K562 (cell line): ENCODE measurements around the gene FNDC1. TPM values are rescaled to one million over a fixed set of nuclear protein-coding genes. Genes with fewer than 3 reads are reported as not detected.

Experiments
- ATAC-seq: fragments of 200-7000 bp; cut with Tn5 transposase; 3 replicates; pipeline ENCODE4 v1.9.1; 2020; ENCODE audit warnings: moderate library complexity
- BruUV-seq: library from RNA; stranded (reverse); fragments of 400-500 nt; replicated peaks from 2 replicates; lab custom pipeline; 2021; lab: Mats Ljungman, UMichigan
- CTCF ChIA-PET: fragments of 300-600 bp; formaldehyde crosslinking; extraction: SDS; loops from one replicate; lab custom pipeline; 2021; ENCODE audit warnings: low intra/inter-chr PET ratio; lab: Yijun Ruan, JAX
- POLR2A ChIA-PET: fragments of 300-600, 350-650 bp; sonication (Branson Sonifier 250); formaldehyde crosslinking; extraction: SDS; loops from one replicate; lab custom pipeline; 2021; ENCODE audit warnings: antibody characterized with exemption, inconsistent platforms; lab: Yijun Ruan, JAX
- DNase-seq, 4 experiments: peaks; one replicate each; pipeline versions ENCODE4 v3.0.0 to v3.0.0-alpha.2; 2011 to 2018; ENCODE audit warnings: low spot score in 3 of 4, mixed read lengths in 3 of 4; ENCODE audit errors: extremely low read depth in 1 of 4
- FAIRE-seq: peaks from 2 replicates; lab custom pipeline; 2011; peaks lifted over from hg19 to GRCh38; lab: Jason Lieb, UNC
- H2AFZ ChIP-seq: 2 replicates; pipeline ENCODE4 v1.6.0; 2011; ENCODE audit warnings: low read depth, low read length, control low read depth, inconsistent platforms
- H3K27ac ChIP-seq: fragments of 200-600 bp; 3 replicates; pipeline ENCODE4 v1.8.0; 2011; ENCODE audit warnings: low read depth, mild to moderate bottlenecking, control low read depth, inconsistent platforms, low read length, moderate library complexity, mixed read lengths; ENCODE audit errors: extremely low read depth
- H3K27me3 ChIP-seq, 2 experiments: fragments of 300-600 bp in 1 of 2; 2 replicates in 1 of 2; 3 replicates in 1 of 2; pipeline versions ENCODE4 v1.6.0 to v1.8.0; 2011; ENCODE audit warnings: inconsistent platforms in 2 of 2, low read length in 2 of 2, mild to moderate bottlenecking in 1 of 2, mixed read lengths in 1 of 2, moderate library complexity in 1 of 2; ENCODE audit not compliant: control insufficient read depth in 2 of 2, insufficient read depth in 2 of 2
- H3K36me3 ChIP-seq: fragments of 300-600 bp; 3 replicates; pipeline ENCODE4 v1.8.0; 2011; ENCODE audit warnings: mild to moderate bottlenecking, low read length, inconsistent platforms; ENCODE audit not compliant: control insufficient read depth, insufficient read depth
- H3K4me1 ChIP-seq, 2 experiments: fragments of 200-600 bp in 1 of 2; replicated peaks in 1 of 2; 2 replicates in 1 of 2; 3 replicates in 1 of 2; pipeline versions ENCODE4 v1.5.1 to v1.8.0; 2011; ENCODE audit warnings: inconsistent platforms in 2 of 2, low read length in 2 of 2, mild to moderate bottlenecking in 1 of 2, mixed read lengths in 1 of 2, moderate library complexity in 1 of 2; ENCODE audit not compliant: control insufficient read depth in 2 of 2, insufficient read depth in 2 of 2
- H3K4me2 ChIP-seq: 2 replicates; pipeline ENCODE4 v1.6.1; 2011; ENCODE audit warnings: low read length, control low read depth, inconsistent platforms, mixed read lengths; ENCODE audit not compliant: insufficient read depth
- H3K4me3 ChIP-seq: fragments of 200-600 bp; sonication (generic), shearing (Covaris generic); 2 replicates; pipeline ENCODE4 v1.5.1; 2016; ENCODE audit warnings: control low read depth, inconsistent platforms
- H3K79me2 ChIP-seq: fragments of 200-600 bp; 3 replicates; pipeline ENCODE4 v1.8.0; 2011; ENCODE audit warnings: low read length, inconsistent platforms; ENCODE audit not compliant: control insufficient read depth, insufficient read depth
- H3K9ac ChIP-seq, 2 experiments: 2 replicates each; pipeline versions ENCODE4 v1.6.0 to v1.6.1; 2011; ENCODE audit warnings: low read depth in 2 of 2, low read length in 2 of 2, control low read depth in 1 of 2, inconsistent platforms in 1 of 2, mild to moderate bottlenecking in 1 of 2, mixed read lengths in 1 of 2; ENCODE audit not compliant: insufficient read depth in 1 of 2
- H3K9me1 ChIP-seq: one replicate; pipeline ENCODE4 v1.6.0; 2011; ENCODE audit warnings: inconsistent platforms, mild to moderate bottlenecking, low read length, moderate library complexity; ENCODE audit not compliant: control insufficient read depth, insufficient read depth
- H3K9me3 ChIP-seq: replicated peaks from 2 replicates; pipeline ENCODE4 v1.5.1; 2011; ENCODE audit warnings: low read depth, low read length, inconsistent platforms; ENCODE audit not compliant: control insufficient read depth, insufficient read depth
- H4K20me1 ChIP-seq: replicated peaks from 2 replicates; pipeline ENCODE4 v1.6.1; 2011; ENCODE audit warnings: low read length, inconsistent platforms, mixed read lengths; ENCODE audit not compliant: control insufficient read depth, insufficient read depth
- ASH1L ChIP-seq: fragments of 450-650 bp; IDR thresholded peaks from 2 replicates; pipeline ENCODE4 v1.6.1; 2018; ENCODE audit warnings: borderline replicate concordance, mild to moderate bottlenecking, low read depth; ENCODE audit not compliant: partially characterized antibody
- MECOM ChIP-seq: fragments of 250-450 bp; sonication (Bioruptor Pico); IDR thresholded peaks from 2 replicates; pipeline ENCODE4 v1.8.0; 2022; ENCODE audit warnings: inconsistent platforms
- MEIS2 ChIP-seq: fragments of 450-650 bp; IDR thresholded peaks from 2 replicates; pipeline ENCODE4 v1.6.1; 2014; ENCODE audit warnings: mild to moderate bottlenecking; ENCODE audit not compliant: partially characterized antibody
- NUFIP1 ChIP-seq: fragments of 450-650 bp; IDR thresholded peaks from 2 replicates; pipeline ENCODE4 v1.6.1; 2018; ENCODE audit not compliant: partially characterized antibody
- RAD21 ChIP-seq, 2 experiments: fragments of 250-450 bp in 1 of 2; fragments of 450-650 bp in 1 of 2; sonication (Bioruptor Pico) in 1 of 2; formaldehyde crosslinking in 1 of 2; IDR thresholded peaks in 1 of 2; conservative IDR thresholded peaks in 1 of 2; 2 replicates each; pipeline versions ENCODE4 v1.4.0 to v1.8.0; 2020 to 2022; ENCODE audit warnings: mild to moderate bottlenecking in 2 of 2, moderate library complexity in 1 of 2
- SMAD2 ChIP-seq: fragments of 150-350 bp; IDR thresholded peaks from 2 replicates; pipeline ENCODE4 v1.6.1; 2014; ENCODE audit warnings: low read depth, mild to moderate bottlenecking, low read length
- SNIP1 ChIP-seq: fragments of 450-650 bp; IDR thresholded peaks from 2 replicates; pipeline ENCODE4 v1.7.1; 2017; ENCODE audit warnings: low read depth, mild to moderate bottlenecking
- WGBS: fragments of 100-300 bp; shearing (Covaris generic); methylation state at CpG from one replicate; pipeline ENCODE4 v1.1.6; 2016; ENCODE audit warnings: low coverage, mixed read lengths; ENCODE audit not compliant: insufficient coverage; ENCODE audit errors: missing lambda C conversion rate; 5-methylcytosine and 5-hydroxymethylcytosine counted together
- in situ Hi-C: fragments of 300-500 bp; cut with MboI; formaldehyde crosslinking; loops from 4 replicates; pipeline ENCODE4 v1.15.0; 2018; ENCODE audit warnings: inconsistent platforms, mixed read lengths
- intact Hi-C: fragments of 100-400 bp; cut with micrococcal nuclease; formaldehyde crosslinking; loops from 2 replicates; pipeline ENCODE4 v1.14.2; 2022
- polyA plus RNA-seq, 8 experiments: library from polyadenylated mRNA; depleted of rRNA in 4 of 8; stranded (reverse) in 5 of 8; unstranded in 3 of 8; fragments of >200 nt; fragmentation: Nextera tagmentation in 2 of 8; fragmentation: Illumina TruSeq in 1 of 8; extraction: Ambion mirVana in 2 of 8; extraction: Trizol in 1 of 8; gene quantifications; 2 replicates each; pipeline versions ENCODE4 v1.2.1 to v1.2.3, GENCODE V29; 2011 to 2014; ENCODE audit warnings: inconsistent platforms in 1 of 8, missing spikeins in 1 of 8
- total RNA-seq, 7 experiments: library from RNA; depleted of rRNA in 6 of 7; stranded (reverse); fragments of >200 nt in 6 of 7; fragmentation: Illumina TruSeq in 2 of 7; extraction: Trizol in 2 of 7; gene quantifications; 2 replicates each; pipeline versions ENCODE4 v1.2.1 to v1.2.3, GENCODE V29; 2011 to 2021; ENCODE audit warnings: low replicate concordance in 1 of 7
- TF ChIP-seq, protein P1 (sequence below): fragments of 200-800 bp; sonication (Bioruptor generic); IDR thresholded peaks from 2 replicates; pipeline ENCODE4 v1.6.1; 2017; ENCODE audit warnings: missing genetic modification characterization, missing compliant biosample characterization
- TF ChIP-seq, protein P2 (sequence below), 3 experiments: IDR thresholded peaks in 2 of 3; conservative IDR thresholded peaks in 1 of 3; 2 replicates each; pipeline ENCODE4 v1.5.1; 2011 to 2012; ENCODE audit warnings: low read length in 3 of 3, mild to moderate bottlenecking in 3 of 3, control low read depth in 2 of 3, improper control_type of control experiment in 1 of 3, inconsistent platforms in 1 of 3, low read depth in 1 of 3, mixed read lengths in 1 of 3, moderate library complexity in 1 of 3; ENCODE audit not compliant: insufficient read depth in 2 of 3

Gene FNDC1
- total and polyA plus RNA-seq, 9 of the 15 experiments (the other 6 are each of a cell fraction or from before 2014, with no cell fraction given), result not detected

DNA sequence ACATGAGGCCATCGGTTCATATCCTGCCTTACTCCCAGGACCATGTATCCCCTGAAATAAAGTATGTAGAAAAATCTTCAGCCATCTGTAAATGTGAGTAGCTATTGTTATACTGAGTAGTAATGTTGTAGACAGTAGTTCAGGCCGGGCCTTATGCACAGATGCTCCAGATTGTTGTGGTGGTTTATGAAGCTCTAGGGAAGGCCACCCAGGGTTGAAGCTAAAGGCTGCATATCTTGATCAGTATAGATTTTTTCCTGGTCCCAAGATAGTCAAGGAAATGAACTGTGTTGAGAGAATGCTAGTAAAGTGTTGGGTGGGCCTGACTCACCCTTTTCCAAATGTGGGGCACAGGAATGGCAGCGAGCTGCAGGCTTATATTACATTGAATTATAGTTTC, 81.4 kb downstream of the FNDC1 start:
- Histone ChIP-seq H3K27ac (no peak overlapping the region), H3K79me2 (no peaks in the 10 kb centered on the region), H3K9ac (no peak overlapping the region), H4K20me1 (no peaks in the 10 kb centered on the region), H3K9me1 (no peaks in the 10 kb centered on the region), H3K9me3 (no peaks in the 10 kb centered on the region), H3K36me3 (no peaks in the 10 kb centered on the region), H3K4me2 (no peak overlapping the region), H3K4me3 (no peak overlapping the region), H3K27me3 (peaks cover 0 to 9% of the 10 kb centered on the region in 2 experiments; a peak in 3 of 5 replicates), H2AFZ (no peak overlapping the region), H3K4me1 (no peaks in the 10 kb centered on the region)
- DNase-seq, result no peak
- FAIRE-seq, result no peak
- intact Hi-C loops, result loop anchor here (5.0 kb wide), 2 partner anchors 78 to 357 kb away; no protein-coding TSS in a partner anchor
- no peak for ATAC-seq
- POLR2A ChIA-PET, result interaction anchor here (1.4 to 1.6 kb wide), 2 partner anchors 10 to 15 kb away, joined by 3 to 4 read pairs; no protein-coding TSS in a partner anchor
- in situ Hi-C loops, result no loop called here
- no TSS peak for BruUV-seq
- CTCF ChIA-PET, result no interaction called here
- 2% methylated on average over 3 of the region's 3 CpGs for WGBS
- TF ChIP-seq, protein P1, sequence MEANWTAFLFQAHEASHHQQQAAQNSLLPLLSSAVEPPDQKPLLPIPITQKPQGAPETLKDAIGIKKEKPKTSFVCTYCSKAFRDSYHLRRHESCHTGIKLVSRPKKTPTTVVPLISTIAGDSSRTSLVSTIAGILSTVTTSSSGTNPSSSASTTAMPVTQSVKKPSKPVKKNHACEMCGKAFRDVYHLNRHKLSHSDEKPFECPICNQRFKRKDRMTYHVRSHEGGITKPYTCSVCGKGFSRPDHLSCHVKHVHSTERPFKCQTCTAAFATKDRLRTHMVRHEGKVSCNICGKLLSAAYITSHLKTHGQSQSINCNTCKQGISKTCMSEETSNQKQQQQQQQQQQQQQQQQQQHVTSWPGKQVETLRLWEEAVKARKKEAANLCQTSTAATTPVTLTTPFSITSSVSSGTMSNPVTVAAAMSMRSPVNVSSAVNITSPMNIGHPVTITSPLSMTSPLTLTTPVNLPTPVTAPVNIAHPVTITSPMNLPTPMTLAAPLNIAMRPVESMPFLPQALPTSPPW (CRISPR knock-in tag), result no peak
- no peak for TF ChIP-seq MECOM (CRISPR knock-in tag)

DNA sequence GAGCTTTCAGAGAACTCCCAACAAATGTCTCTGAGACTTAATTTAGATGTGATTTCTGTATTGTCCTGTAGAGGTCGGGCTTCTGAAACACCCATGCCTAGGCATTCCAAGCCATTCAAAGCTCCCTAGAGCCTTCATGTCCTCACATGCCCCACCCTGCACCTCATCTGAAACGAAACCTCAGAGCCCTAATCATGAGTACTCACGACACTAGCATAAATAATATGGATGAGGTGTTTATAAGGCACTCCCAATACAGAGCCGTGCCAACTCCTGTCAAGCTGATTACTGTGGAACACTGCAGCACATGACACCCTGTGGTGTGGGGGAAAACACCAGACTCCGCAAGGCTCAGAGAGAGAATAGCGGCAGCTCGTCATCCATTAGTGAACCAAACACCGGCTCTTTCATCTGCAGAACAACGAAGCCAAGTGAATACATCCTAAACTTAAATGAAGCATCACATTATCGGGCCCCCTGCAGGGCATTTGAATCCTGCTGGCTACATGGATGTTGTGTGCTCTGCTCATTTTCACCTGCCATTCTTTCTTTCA, 83.8 kb downstream of the FNDC1 start:
- Histone ChIP-seq H3K9me3 (no peaks in the 10 kb centered on the region), H3K79me2 (no peaks in the 10 kb centered on the region), H4K20me1 (no peaks in the 10 kb centered on the region), H2AFZ (no peak overlapping the region), H3K4me1 (no peaks in the 10 kb centered on the region), H3K27ac (no peak overlapping the region), H3K36me3 (no peaks in the 10 kb centered on the region), H3K9me1 (no peaks in the 10 kb centered on the region), H3K4me3 (no peak overlapping the region), H3K4me2 (no peak overlapping the region), H3K9ac (no peak overlapping the region), H3K27me3 (peaks cover 0 to 9% of the 10 kb centered on the region in 2 experiments; a peak in 3 of 5 replicates)
- DNase-seq (peak; percentile 53 to 69 (median 60)), FAIRE-seq (peak; percentile 82), ATAC-seq (peak; percentile 93)
- POLR2A ChIA-PET, result interaction anchor here (0.8 to 1.4 kb wide), 4 partner anchors 8 to 54 kb away, joined by 3 to 5 read pairs (median 4); no protein-coding TSS in a partner anchor
- BruUV-seq, result no TSS peak
- CTCF ChIA-PET, result interaction anchor here (1.6 kb wide), 1 partner anchor 401 kb away, joined by 3 read pairs; no protein-coding TSS in a partner anchor
- WGBS, result 5% methylated on average over 10 of the region's 10 CpGs
- intact Hi-C loops, result loop anchor here (5.0 kb wide), 2 partner anchors 81 to 354 kb away; no protein-coding TSS in a partner anchor
- in situ Hi-C loops, result no loop called here
- no peak for TF ChIP-seq MEIS2
- no peak for TF ChIP-seq ASH1L
- TF ChIP-seq SNIP1, result no peak
- peak in 1 of 2 experiments; percentile 45; a peak in 3 of 4 replicates for TF ChIP-seq RAD21 (CRISPR knock-in tag; conservative IDR thresholded peaks at IDR 0.05 in 1 of 2, IDR thresholded peaks at IDR 0.05 in 1 of 2)
- no peak for TF ChIP-seq NUFIP1
- TF ChIP-seq SMAD2, result no peak
- TF ChIP-seq, protein P2, sequence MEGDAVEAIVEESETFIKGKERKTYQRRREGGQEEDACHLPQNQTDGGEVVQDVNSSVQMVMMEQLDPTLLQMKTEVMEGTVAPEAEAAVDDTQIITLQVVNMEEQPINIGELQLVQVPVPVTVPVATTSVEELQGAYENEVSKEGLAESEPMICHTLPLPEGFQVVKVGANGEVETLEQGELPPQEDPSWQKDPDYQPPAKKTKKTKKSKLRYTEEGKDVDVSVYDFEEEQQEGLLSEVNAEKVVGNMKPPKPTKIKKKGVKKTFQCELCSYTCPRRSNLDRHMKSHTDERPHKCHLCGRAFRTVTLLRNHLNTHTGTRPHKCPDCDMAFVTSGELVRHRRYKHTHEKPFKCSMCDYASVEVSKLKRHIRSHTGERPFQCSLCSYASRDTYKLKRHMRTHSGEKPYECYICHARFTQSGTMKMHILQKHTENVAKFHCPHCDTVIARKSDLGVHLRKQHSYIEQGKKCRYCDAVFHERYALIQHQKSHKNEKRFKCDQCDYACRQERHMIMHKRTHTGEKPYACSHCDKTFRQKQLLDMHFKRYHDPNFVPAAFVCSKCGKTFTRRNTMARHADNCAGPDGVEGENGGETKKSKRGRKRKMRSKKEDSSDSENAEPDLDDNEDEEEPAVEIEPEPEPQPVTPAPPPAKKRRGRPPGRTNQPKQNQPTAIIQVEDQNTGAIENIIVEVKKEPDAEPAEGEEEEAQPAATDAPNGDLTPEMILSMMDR (IDR thresholded peaks at IDR 0.05 in 2 of 3, conservative IDR thresholded peaks at IDR 0.05 in 1 of 3; ENCODE audit: insufficient read depth in 2 of 3, low read depth in 1 of 3, low read length in 3 of 3), result peak; percentile 53 to 70 (median 66)
